GM18499 (cell line): ENCODE data around the gene SLC6A9.

Source experiments
- ATAC-seq: cut with Tn5 transposase; IDR thresholded peaks from one replicate; pipeline ENCODE4 v1.9.1; 2021; ENCODE audit warnings: moderate number of reproducible peaks; ENCODE audit not compliant: insufficient read depth, unreplicated experiment

SLC6A9 gene

GRCh38 chr1:44030605-44031251 lies 534 bp downstream of the SLC6A9 start:
- no peak for ATAC-seq

GRCh38 chr1:44029911-44030604 lies 1.2 kb downstream of the SLC6A9 start:
- ATAC-seq, result peak; percentile 73

GRCh38 chr1:44029260-44029910 lies 1.9 kb downstream of the SLC6A9 start:
- ATAC-seq, result no peak

- no peak for ATAC-seq
Measured at GRCh38 chr1:44027320-44027719, 3.9 kb downstream of the SLC6A9 start.

- no peak for ATAC-seq
Measured at GRCh38 chr1:44025816-44026215, 5.4 kb downstream of the SLC6A9 start.

GRCh38 chr1:44024903-44025525 lies 6.2 kb downstream of the SLC6A9 start:
- no peak for ATAC-seq

- no peak for ATAC-seq
Measured at GRCh38 chr1:44024031-44024902, 7.0 kb downstream of the SLC6A9 start.

- no peak for ATAC-seq
Measured at GRCh38 chr1:44021581-44022321, 9.5 kb downstream of the SLC6A9 start.

- no peak for ATAC-seq
Measured at GRCh38 chr1:44021156-44021555, 10.1 kb downstream of the SLC6A9 start.

GRCh38 chr1:44020464-44020863 lies 10.8 kb downstream of the SLC6A9 start:
- ATAC-seq, result no peak

GRCh38 chr1:44019466-44019948 lies 11.8 kb downstream of the SLC6A9 start:
- ATAC-seq, result no peak

GRCh38 chr1:44016890-44017400 lies 14.3 kb downstream of the SLC6A9 start:
- ATAC-seq, result no peak

GRCh38 chr1:44016041-44016889 lies 15.0 kb downstream of the SLC6A9 start:
- ATAC-seq, result no peak

- ATAC-seq, result no peak
Measured at GRCh38 chr1:44015206-44015605, 16.1 kb downstream of the SLC6A9 start.

- ATAC-seq, result no peak
Measured at GRCh38 chr1:44014365-44015104, 16.7 kb downstream of the SLC6A9 start.

- ATAC-seq, result no peak
Measured at GRCh38 chr1:44013949-44014348, 17.3 kb downstream of the SLC6A9 start.

GRCh38 chr1:44012941-44013609 lies 18.2 kb downstream of the SLC6A9 start:
- ATAC-seq, result no peak
